ENCODE results near the gene SMAD3.

SMAD3 gene

GRCh38 chr15:67097930-67098740, 32.7 kb downstream of the SMAD3 start:
- no peak for DNase-seq (ENCODE audit: low read depth)

GRCh38 chr15:67098768-67099282, 33.4 kb downstream of the SMAD3 start:
- no peak for DNase-seq (ENCODE audit: low read depth)

GRCh38 chr15:67100124-67100791, 34.9 kb downstream of the SMAD3 start:
- no peak for DNase-seq (ENCODE audit: low read depth)

- no peak for DNase-seq (ENCODE audit: low read depth)
Measured at GRCh38 chr15:67100801-67101581, 35.6 kb downstream of the SMAD3 start.

GRCh38 chr15:67101911-67102598, 36.7 kb downstream of the SMAD3 start:
- no peak for DNase-seq (ENCODE audit: low read depth)

- DNase-seq (ENCODE audit: low read depth) = no peak
Measured at GRCh38 chr15:67102599-67102929, 37.2 kb downstream of the SMAD3 start.

- no peak for DNase-seq (ENCODE audit: low read depth)
Measured at GRCh38 chr15:67103021-67103420, 37.6 kb downstream of the SMAD3 start.

GRCh38 chr15:67103432-67103831, 38.0 kb downstream of the SMAD3 start:
- no peak for DNase-seq (ENCODE audit: low read depth)

GRCh38 chr15:67103869-67104268, 38.5 kb downstream of the SMAD3 start:
- DNase-seq (ENCODE audit: low read depth) = no peak

GRCh38 chr15:67104510-67104909, 39.1 kb downstream of the SMAD3 start:
- no peak for DNase-seq (ENCODE audit: low read depth)

- peak; percentile 94 for DNase-seq (ENCODE audit: low read depth)
Measured at GRCh38 chr15:67105065-67105951, 39.9 kb downstream of the SMAD3 start.

- DNase-seq (ENCODE audit: low read depth) = no peak
Measured at GRCh38 chr15:67105991-67106763, 40.8 kb downstream of the SMAD3 start.

- DNase-seq (ENCODE audit: low read depth) = no peak
Measured at GRCh38 chr15:67106764-67107013, 41.3 kb downstream of the SMAD3 start.

GRCh38 chr15:67107014-67107812, 41.8 kb downstream of the SMAD3 start:
- DNase-seq (ENCODE audit: low read depth) = peak; percentile 97

- DNase-seq (ENCODE audit: low read depth) = no peak
Measured at GRCh38 chr15:67108122-67108961, 42.9 kb downstream of the SMAD3 start.

- DNase-seq (ENCODE audit: low read depth) = peak; percentile 94
Measured at GRCh38 chr15:67109141-67110034, 44.0 kb downstream of the SMAD3 start.

GRCh38 chr15:67110361-67110781, 45.0 kb downstream of the SMAD3 start:
- no peak for DNase-seq (ENCODE audit: low read depth)
